Osteoblast (primary cell): ENCODE results near the gene KBTBD12. TPM values are rescaled to one million over a fixed set of nuclear protein-coding genes. Genes with fewer than 3 reads are reported as not detected.

Source experiments
- DNase-seq: peaks from one replicate; pipeline ENCODE4 v3.0.0; 2011; ENCODE audit warnings: low spot score, mixed read lengths; ENCODE audit not compliant: insufficient read length; ENCODE audit errors: missing footprints
- H2AFZ ChIP-seq: 2 replicates; pipeline ENCODE4 v1.6.0; 2011; ENCODE audit warnings: mild to moderate bottlenecking, low read length
- H3K27ac ChIP-seq: 2 replicates; pipeline ENCODE4 v1.5.1; 2011; ENCODE audit warnings: mild to moderate bottlenecking, low read depth, low read length, moderate library complexity
- H3K27me3 ChIP-seq: 2 replicates; pipeline ENCODE4 v1.6.0; 2012; ENCODE audit warnings: mild to moderate bottlenecking, control low read depth, inconsistent platforms, low read length, moderate library complexity; ENCODE audit not compliant: insufficient read depth
- H3K36me3 ChIP-seq: 2 replicates; pipeline ENCODE4 v1.5.1; 2011; ENCODE audit warnings: mild to moderate bottlenecking, low read length, control low read depth, moderate library complexity; ENCODE audit not compliant: insufficient read depth
- H3K4me1 ChIP-seq: 2 replicates; pipeline ENCODE4 v1.5.1; 2011; ENCODE audit warnings: mild to moderate bottlenecking, low read length, control low read depth, moderate library complexity; ENCODE audit not compliant: insufficient read depth
- H3K4me2 ChIP-seq: 2 replicates; pipeline ENCODE4 v1.6.0; 2011; ENCODE audit warnings: mild to moderate bottlenecking, low read length; ENCODE audit not compliant: insufficient read depth
- H3K4me3 ChIP-seq: fragments of 200-600 bp; sonication (generic); 3 replicates; pipeline ENCODE4 v1.5.1; 2012; ENCODE audit warnings: mild to moderate bottlenecking, low read length, inconsistent platforms; ENCODE audit not compliant: insufficient read depth
- H3K79me2 ChIP-seq: 2 replicates; pipeline ENCODE4 v1.6.0; 2012; ENCODE audit warnings: mild to moderate bottlenecking, low read length, control low read depth, inconsistent platforms; ENCODE audit not compliant: insufficient read depth
- H3K9me3 ChIP-seq: 2 replicates; pipeline ENCODE4 v1.5.1; 2011; ENCODE audit warnings: low read depth, low read length, control low read depth
- H4K20me1 ChIP-seq: 2 replicates; pipeline ENCODE4 v1.6.0; 2012; ENCODE audit warnings: mild to moderate bottlenecking, low read length, control low read depth; ENCODE audit not compliant: insufficient read depth
- CTCF ChIP-seq: IDR thresholded peaks from 2 replicates; pipeline ENCODE4 v1.5.1; 2011; ENCODE audit warnings: mild to moderate bottlenecking, low read depth, low read length, moderate library complexity; ENCODE audit errors: extremely low read depth
- total RNA-seq: library from RNA; depleted of rRNA; stranded (reverse); fragments of >200 nt; gene quantifications from 2 replicates; pipeline ENCODE4 v1.2.3, GENCODE V29; 2012

Gene KBTBD12
- total RNA-seq, 1 donor, result not detected

GRCh38 chr3:127914584-127914983 is 448 bp upstream of the KBTBD12 start:
- H3K79me2 ChIP-seq, result no peaks in the 10 kb centered on the region
- H3K27ac ChIP-seq, result no peak overlapping the region
- peaks cover 69% of the 10 kb centered on the region for H3K27me3 ChIP-seq
- H4K20me1 ChIP-seq, result no peaks in the 10 kb centered on the region
- no peaks in the 10 kb centered on the region for H3K9me3 ChIP-seq
- peak overlapping the region; percentile 46 for H2AFZ ChIP-seq
- peaks cover 9% of the 10 kb centered on the region for H3K4me1 ChIP-seq
- no peak for TF ChIP-seq CTCF
- peak overlapping the region; percentile 64 for H3K4me3 ChIP-seq
- DNase-seq, result no peak
- no peaks in the 10 kb centered on the region for H3K36me3 ChIP-seq
- peak overlapping the region; percentile 84 for H3K4me2 ChIP-seq

DNA sequence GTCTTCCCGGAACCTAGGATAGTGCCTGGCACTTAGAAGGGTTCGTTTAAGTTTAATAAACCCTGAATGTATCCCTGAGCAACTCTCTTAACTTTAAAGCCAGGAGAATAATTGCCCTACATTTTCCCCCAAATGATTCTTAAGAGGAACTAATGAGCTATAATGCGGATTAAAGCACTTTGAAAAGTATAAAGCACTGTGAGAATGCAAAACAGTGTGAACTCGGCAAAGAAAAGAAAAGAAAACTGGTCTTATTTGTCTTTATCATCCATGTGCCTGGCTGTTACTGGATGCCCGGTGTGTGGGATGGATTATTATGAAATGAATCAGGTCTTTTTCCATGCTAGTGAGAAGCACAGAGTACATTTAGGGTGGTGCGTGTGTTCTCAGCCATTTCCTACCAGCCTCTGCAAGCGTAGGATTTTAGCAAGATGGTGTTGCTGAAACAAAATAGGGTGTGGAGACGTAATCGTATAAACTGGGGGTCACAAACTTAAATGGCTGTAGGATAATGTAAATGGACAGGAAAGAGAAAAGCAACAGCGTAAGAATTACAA is 983 bp downstream of the KBTBD12 start:
- Histone ChIP-seq H3K4me1 (peaks cover 9% of the 10 kb centered on the region), H2AFZ (peak overlapping the region; percentile 29), H3K4me2 (no peak overlapping the region), H3K79me2 (no peaks in the 10 kb centered on the region), H3K27me3 (peaks cover 66% of the 10 kb centered on the region), H4K20me1 (no peaks in the 10 kb centered on the region), H3K9me3 (no peaks in the 10 kb centered on the region), H3K36me3 (no peaks in the 10 kb centered on the region), H3K27ac (no peak overlapping the region), H3K4me3 (no peak overlapping the region)
- no peak for TF ChIP-seq CTCF
- peak; percentile 62 for DNase-seq

- H3K4me3 ChIP-seq, result no peak overlapping the region
- H3K27me3 ChIP-seq, result peaks cover 68% of the 10 kb centered on the region
Measured at GRCh38 chr3:127920738-127921137, 5.7 kb downstream of the KBTBD12 start.

GRCh38 chr3:127923611-127924010 is 8.6 kb downstream of the KBTBD12 start:
- no peaks in the 10 kb centered on the region for H3K4me1 ChIP-seq
- H4K20me1 ChIP-seq, result no peaks in the 10 kb centered on the region
- H3K27me3 ChIP-seq, result peaks cover 62% of the 10 kb centered on the region
- no peak overlapping the region for H2AFZ ChIP-seq
- no peaks in the 10 kb centered on the region for H3K36me3 ChIP-seq
- no peak overlapping the region for H3K27ac ChIP-seq
- no peak for DNase-seq
- no peak overlapping the region for H3K4me3 ChIP-seq
- no peak overlapping the region for H3K4me2 ChIP-seq
- no peak for TF ChIP-seq CTCF
- no peaks in the 10 kb centered on the region for H3K79me2 ChIP-seq
- H3K9me3 ChIP-seq, result no peaks in the 10 kb centered on the region

More at GRCh38 chr3:127920738-127921137, 5.7 kb downstream of the KBTBD12 start:
- Histone ChIP-seq H3K4me1 (no peaks in the 10 kb centered on the region), H3K36me3 (no peaks in the 10 kb centered on the region), H3K4me2 (no peak overlapping the region), H3K27ac (no peak overlapping the region), H3K9me3 (no peaks in the 10 kb centered on the region), H4K20me1 (no peaks in the 10 kb centered on the region), H2AFZ (no peak overlapping the region), H3K79me2 (no peaks in the 10 kb centered on the region)
- no peak for TF ChIP-seq CTCF
- no peak for DNase-seq
